DMS 273 (cell line): ENCODE measurements around the gene STAC3.
A peak's percentile ranks its signal among the peaks of the same experiment; 100 is the strongest.

Experiments used
- DNase-seq: peaks from one replicate; lab custom pipeline; 2025; ENCODE audit not compliant: unreplicated experiment; lab: John Stamatoyannopoulos, UW

STAC3 gene

GRCh38 chr12:57223191-57224165 is 27.5 kb downstream of the STAC3 start:
- no peak for DNase-seq

GRCh38 chr12:57222286-57223190 is 28.4 kb downstream of the STAC3 start:
- no peak for DNase-seq

GRCh38 chr12:57221169-57221917 is 29.6 kb downstream of the STAC3 start:
- DNase-seq = no peak

- no peak for DNase-seq
Measured at GRCh38 chr12:57220770-57221168, 30.2 kb downstream of the STAC3 start.

GRCh38 chr12:57219993-57220754 is 30.8 kb downstream of the STAC3 start:
- DNase-seq = no peak

- DNase-seq = no peak
Measured at GRCh38 chr12:57219205-57219992, 31.6 kb downstream of the STAC3 start.

- DNase-seq = peak; percentile 50
Measured at GRCh38 chr12:57218030-57218853, 32.7 kb downstream of the STAC3 start.

- DNase-seq = peak; percentile 78
Measured at GRCh38 chr12:57216921-57217879, 33.8 kb downstream of the STAC3 start.

- DNase-seq = peak; percentile 61
Measured at GRCh38 chr12:57216014-57216911, 34.7 kb downstream of the STAC3 start, which contains the start of gene NXPH4. Gene NXPH4 (plus strand): TSS chr12:57216794. CDS start chr12:57216970, 176 bp downstream.

GRCh38 chr12:57215668-57216013 is 35.3 kb downstream of the STAC3 start:
- DNase-seq = peak; percentile 51

GRCh38 chr12:57215065-57215464 is 35.9 kb downstream of the STAC3 start:
- DNase-seq = peak; percentile 18

GRCh38 chr12:57214398-57214781 is 36.6 kb downstream of the STAC3 start:
- peak; percentile 84 for DNase-seq

- DNase-seq = peak; percentile 34
Measured at GRCh38 chr12:57213763-57214397, 37.1 kb downstream of the STAC3 start.

- peak; percentile 88 for DNase-seq
Measured at GRCh38 chr12:57213058-57213715, 37.8 kb downstream of the STAC3 start.

GRCh38 chr12:57212701-57213057 is 38.3 kb downstream of the STAC3 start:
- no peak for DNase-seq
